Right hindlimb (tissue), 1 donor: ENCODE measurements around the gene AJAP1.

Experiments
- DNase-seq: peaks from one replicate; pipeline ENCODE4 v3.0.0-alpha.2; 2018

The AJAP1 gene

DNA sequence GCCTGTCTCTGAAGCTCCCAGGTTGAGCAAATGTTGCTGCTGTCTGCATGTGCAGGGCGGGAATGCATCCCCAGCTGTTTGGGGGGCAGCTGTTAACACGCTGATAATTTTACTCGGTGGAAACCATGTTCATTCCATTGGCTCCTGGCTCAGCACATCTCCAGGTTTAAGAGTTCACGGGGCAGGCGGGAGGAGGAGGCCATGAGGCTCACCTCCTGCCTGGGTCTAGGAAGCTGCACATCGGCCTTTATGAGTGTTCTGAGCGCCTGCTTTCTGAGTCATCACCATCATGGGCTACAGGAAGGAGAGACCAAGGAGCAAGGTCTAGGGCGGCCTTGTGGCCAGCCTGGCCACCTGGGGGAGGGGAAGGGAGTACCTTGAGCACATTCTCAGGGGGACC is 29.7 kb downstream of the AJAP1 start:
- no peak for DNase-seq

DNA sequence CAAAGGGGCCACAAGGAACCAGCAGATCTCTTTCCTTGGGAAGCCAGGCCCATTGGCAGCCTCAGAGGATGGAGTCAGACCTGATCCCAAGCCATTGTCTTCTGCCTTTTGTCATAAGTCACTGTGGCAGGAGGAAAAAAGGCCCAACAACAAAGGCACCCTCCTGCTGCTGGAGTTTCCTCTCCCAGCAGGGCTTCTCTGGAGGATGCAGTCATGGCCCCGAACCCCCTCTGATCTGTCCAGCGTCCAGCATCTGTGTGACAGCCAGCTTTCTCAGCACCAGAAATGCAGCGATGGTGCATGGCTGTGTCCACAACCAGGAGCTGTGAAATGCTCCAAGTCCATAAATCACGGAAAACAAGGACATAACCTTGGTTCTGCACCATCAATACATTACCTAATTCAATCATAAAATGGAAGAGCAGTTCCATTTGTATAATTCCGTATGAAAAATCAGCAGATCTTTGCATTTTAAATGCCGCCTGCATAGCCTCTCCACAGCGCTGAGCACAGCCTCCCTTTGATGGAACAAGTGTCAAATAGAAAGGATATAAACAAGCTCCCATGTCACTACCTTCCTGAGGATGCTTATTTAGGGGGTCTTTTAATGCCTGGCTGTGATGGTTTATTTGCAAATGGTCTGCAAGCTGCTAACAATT is 30.6 kb downstream of the AJAP1 start:
- no peak for DNase-seq

DNA sequence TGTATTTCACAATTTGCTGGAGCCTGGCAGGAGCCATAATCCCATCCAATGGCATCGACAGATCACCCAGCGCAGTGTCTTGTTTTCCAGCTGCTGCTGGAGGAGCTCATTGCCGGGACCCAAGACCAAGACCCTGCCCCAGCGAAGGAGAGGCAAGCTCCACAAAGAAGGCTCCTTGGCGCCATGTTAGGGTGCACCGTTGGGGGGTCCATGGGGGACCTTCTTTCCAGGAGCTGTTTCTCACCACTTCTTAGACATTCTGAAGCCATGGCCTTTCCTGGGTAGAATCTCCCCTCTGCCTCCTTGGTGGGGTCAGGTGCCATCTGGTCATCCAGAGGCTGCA is 31.1 kb downstream of the AJAP1 start:
- DNase-seq: no peak

DNA sequence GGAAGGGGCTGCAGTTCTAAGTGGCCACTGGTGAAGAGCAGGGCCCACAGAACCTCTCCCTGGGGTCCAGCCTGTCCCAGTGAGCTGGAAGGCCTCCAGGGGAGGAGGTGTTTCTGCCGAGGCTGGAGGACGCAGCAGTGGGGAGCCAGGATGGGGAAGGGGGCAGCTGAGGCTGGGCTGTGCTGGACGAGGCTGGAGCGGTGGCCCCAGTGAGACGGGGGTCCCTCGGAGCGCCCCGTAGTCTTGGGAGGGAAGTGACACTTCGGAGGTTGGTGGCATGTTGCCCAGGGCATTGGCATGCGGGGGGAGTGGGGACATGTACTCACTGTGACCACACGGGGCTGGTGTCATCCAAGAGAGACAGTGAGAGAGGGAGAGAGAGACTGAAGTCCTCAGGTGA is 33.5 kb downstream of the AJAP1 start:
- DNase-seq: no peak

DNA sequence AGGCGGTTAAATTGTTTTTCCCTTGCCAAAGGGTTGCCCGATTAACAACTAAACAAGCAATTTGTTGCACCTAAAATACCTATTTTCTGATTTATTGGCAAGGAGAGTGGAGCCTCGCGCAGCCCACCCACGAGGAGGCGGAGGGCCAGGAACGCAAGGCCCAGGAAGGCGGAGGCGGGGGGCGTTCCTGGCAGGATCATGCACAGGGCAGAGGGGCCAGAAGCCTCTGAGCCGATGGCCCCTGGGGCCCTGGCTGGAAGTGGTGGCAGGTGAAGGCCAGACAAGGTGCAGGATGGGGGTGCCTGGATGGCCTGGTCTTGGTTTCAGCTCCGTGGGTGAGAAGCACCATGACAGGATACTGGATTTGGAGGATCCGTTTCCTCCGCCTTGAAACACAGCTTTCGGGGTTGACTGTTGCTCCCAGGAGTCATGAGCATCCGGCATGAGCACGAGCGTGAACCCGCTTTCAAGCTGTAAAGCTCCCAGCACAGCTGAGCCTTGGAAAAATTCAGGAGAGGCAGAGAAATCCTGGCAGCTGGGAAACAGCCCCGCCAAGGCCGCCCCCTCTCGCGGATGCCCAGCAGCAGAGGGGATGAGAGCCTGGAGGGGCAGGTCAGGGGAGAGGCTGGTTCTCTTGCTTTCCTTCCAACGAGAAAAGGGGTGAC is 35.0 kb downstream of the AJAP1 start:
- DNase-seq: peak; percentile 49

DNA sequence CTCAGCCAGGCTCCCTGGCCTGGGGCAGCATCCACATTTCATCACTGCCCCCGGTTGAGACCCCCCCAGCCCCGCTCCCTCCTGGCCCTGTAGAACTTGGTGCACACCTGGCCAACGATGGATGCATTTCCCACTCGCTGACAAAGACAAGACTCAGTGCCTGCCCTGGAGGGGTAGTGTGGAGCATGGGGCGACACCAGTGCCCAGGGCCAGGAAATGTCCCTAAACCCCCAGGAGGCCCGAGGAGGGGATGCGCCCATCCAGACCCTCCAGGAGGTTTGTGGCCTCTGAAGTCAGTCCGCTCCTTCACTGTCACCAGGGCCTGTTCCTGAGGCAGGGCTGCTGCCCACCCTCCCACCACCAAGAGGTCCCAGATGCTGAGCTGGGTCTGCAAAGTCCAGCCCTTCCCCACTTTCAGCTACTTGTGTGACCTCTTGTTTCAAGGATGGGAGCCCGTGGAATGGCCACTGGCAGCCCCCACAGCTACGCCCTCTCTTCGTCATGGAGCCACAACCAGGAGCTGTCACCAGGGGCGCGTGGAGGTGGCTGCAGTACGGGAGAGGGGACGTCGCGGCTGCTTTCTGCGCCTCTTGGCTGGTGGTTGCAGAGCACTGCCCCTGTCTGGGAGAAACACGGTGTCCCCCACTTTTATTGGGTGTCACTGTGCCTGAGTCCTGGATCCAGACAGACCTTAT is 35.7 kb downstream of the AJAP1 start:
- no peak for DNase-seq

DNA sequence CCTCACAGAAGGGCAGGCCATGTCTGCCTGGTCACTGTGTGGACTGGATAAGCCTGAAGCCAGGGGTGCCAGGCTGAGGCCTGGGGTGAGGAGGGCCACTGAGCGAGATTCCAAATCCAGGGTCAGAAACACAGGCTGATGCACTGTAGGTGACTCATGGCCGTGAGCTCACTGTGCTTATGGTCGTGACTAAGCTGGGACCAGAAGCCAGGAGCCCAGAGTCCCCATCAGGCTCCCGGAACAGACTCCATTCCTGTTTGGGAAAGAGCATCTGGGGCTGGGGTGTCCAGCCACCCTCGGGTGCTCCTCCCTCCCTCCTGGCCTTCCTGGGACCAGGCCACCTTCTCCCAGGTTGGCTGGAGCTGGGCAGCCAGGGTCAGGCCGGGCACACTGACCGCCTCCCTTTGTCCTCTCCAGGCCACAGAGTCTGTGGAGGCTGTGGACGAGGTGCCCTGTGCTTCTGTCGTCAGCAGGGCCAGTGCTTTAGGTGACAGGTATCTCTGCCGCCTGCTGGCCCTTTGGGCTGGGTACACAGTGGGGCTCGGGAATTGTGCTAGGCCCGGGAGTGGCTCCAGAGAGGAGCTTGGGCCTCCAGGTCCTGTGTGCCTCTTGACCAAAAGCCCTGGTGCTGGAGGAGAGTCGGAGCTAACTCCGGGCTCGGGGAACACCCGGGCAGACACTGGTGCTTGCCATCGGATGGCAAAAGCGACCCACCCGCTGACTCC is 36.7 kb downstream of the AJAP1 start:
- no peak for DNase-seq

DNA sequence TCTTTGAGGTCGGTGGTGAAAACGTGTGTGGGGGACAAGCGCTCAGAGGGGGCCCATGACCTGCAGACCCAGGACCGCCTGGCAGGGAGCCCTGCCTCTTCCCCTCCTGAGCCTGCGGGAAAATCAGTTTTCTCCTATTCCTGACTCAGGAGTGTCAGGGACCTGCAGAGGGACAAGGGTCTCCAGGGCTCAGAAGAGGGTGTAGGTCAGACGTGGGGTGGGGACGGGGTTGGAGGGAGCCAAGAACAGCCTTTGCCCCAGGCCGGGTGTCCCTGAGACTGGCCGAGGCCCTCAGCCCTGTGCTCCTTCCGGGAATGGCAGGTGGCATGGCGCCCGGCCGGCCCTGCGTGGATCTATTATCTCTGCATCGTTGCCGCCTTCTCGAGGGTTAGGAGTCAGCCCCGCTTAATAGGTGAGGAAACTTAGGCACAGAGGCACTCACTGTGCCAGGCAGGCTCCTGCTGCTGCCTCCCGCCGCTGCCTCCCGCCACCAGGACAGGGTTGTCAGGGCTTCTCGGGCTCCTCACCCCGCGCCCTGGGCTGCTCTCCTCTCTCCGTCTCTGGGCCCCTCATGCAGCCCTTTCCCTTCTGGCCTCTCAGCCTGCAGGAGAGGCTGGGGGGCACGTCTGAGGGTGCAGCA is 37.5 kb downstream of the AJAP1 start:
- no peak for DNase-seq

DNA sequence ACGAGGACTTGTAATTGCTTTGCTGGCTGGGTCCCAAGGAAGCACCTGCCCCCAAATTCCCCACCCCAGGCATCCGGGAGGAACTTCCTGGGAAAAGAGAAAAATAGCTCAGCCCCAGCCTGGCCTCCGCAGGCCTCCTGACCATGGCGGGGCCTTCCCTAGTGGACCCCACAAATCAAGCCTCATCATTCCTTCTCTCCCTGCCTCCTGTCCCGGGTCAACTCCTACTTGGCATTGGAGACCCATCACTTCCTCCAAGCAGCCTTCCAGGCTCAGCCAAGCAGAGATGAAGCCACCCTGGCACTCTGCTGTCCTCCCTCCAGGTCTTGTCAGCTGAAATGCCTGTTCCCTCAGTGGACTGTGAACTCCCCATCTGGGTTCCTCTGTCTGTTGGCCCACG is 38.0 kb downstream of the AJAP1 start:
- no peak for DNase-seq

DNA sequence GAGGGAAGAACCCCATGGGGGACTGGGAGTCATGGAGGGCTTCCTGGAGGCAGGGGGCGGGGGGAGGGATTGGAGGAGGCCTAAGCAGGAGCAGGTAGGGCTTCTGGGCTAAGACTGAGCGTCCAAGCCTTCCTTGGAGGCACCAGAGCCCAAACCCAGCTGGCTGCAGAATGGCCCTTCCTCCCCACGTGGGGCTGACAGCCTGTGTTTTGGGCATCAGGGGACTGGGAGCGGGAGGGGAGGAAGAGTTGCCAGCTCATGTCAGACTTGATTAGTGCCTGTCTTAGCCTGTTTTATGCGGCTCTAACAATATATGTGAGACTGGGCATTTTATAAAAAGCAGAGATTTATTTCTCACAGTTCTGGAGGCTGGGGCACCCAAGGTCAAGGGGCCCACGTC is 38.9 kb downstream of the AJAP1 start:
- DNase-seq: no peak

DNA sequence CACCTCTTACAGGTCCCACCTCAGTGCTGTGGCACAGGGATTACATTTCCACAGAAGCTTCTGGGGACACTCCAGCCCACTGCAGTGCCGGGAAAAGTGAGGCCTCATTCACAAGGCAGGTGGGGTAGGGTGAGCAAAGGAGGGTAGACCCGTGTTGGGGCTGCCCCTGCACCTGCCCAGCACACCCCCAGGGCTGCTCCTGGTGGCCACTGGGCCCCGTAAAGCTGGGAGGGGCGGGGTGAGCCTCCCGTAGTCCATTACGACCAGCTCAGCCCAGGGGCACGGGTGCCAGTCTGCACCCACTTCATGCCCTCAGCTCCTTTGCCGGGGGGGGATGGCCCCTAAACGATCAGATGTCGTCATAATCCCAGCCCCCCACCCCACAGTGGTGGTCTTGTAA is 39.5 kb downstream of the AJAP1 start:
- DNase-seq: no peak

DNA sequence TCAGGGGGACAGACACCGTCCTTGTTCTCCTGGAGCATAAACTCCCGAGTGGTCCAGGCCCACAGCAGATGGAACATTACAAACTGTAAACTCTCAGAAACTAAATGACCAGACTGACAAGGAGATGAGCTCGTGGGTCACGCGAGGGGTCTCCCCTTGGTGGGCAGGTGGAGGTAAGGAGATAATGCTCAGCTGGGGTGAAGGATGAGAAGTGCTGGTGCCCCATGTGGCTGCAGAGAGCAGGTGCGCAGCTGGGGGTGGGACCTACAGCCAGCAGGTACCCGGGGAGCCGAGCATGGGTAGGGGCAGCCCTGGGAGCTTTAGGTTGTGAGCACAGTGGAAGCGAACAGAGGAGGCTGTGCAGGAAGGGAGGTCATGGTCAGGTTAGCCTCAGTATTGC is 40.1 kb downstream of the AJAP1 start:
- DNase-seq: no peak

DNA sequence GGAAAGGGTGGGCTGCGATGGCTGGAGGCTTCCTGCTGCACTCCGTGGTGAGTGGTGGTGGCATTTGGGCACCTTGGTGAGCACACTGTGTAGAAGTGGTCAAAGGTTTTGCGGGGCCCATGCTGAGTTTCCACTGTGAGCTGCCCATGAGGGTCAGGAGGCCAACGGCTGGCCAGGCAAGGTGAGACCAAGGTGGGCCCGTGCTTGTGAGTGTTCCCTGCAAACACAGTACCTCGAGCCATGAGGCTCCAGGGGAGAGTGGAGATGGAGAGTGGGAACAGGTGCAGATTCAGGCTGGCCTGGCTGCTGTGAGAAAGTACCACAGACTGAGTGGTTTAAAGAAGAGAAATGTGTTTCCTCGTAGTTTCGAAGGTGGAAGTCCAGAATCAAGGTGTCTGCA is 40.8 kb downstream of the AJAP1 start:
- no peak for DNase-seq

DNA sequence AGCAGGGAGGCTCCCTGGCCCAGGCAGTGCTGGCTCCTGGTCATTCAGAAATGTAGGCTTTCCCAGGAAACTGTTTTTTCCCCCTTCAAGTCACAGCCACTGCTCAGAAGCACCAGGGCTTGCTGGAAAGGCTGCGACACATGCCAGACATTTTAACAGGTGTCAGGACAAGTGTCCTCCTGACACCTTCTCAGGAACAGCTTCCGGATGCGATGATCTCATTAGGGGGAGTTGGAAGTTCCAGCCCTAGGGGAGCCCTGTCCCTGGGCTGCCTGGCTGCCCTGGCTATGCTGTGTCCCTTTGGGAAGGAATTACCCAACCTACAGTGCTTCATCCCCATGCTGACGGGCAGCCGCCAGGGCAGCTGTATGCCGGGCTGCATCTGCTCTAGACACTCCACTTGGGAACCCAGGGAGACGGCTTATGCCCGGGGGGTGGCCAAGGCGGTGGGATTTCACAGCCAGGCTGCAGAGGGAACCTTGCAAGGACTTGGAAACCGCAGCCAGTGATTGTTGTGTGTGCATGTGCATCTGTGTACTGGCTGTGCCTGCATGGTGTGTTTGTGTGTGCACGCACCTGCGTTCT is 41.8 kb downstream of the AJAP1 start:
- no peak for DNase-seq

DNA sequence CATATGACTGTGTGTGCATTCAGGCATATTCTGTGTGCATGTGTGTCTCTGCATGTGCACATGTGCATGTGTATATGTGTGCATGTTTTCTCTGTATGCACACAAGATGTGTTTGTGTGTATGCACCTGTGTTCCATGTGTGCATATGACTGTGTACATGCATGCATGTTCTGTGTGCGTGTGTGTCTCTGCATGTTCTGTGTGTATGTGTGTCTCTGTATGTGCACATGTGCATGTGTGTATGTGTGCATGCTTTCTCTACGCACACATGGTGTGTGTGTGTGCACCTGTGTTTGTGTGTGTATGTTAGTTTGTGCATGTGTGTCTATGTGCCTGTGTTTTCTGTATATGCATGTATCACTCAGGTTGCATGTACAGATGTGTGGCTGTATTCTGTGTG is 42.3 kb downstream of the AJAP1 start:
- DNase-seq: no peak

DNA sequence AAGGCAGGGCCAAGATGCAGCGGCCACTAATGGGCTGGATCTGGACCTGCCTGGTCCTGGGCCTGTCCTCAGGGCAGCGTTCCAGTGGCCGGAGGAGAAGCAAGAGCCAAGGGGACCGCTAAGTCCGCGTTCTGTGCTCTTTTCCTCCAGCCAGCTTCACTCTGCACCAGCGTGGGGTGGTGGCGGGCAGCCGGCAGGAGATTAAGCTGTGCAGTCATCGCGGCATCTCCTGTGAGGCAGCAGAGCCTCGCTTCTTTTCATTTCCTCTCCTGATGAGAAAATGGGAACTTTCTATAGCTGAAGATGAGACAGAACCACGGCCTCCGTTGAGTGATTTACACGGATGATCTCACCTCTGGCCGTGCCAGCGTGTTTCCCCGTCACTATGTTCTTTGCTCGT is 43.4 kb downstream of the AJAP1 start:
- no peak for DNase-seq

DNA sequence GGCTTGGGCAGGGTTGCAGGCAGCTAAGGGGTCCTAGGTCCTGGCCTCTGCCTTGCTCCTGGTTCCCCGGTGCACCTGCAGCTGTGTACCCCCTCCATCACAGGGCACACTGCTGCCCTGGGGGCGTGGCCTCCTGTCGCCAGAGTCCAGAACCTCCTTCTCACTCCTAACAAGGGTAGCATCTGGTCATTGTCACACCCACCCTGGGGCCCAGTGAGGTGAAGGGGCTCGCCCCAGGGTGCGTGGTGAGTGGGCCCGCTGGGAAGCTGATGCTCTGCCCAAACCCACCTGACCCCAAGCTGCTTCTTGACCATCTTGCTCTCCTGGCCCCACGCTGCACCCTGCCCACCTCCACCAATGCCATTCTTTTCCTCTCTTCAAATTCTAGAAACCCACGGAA is 44.5 kb downstream of the AJAP1 start:
- DNase-seq: no peak

DNA sequence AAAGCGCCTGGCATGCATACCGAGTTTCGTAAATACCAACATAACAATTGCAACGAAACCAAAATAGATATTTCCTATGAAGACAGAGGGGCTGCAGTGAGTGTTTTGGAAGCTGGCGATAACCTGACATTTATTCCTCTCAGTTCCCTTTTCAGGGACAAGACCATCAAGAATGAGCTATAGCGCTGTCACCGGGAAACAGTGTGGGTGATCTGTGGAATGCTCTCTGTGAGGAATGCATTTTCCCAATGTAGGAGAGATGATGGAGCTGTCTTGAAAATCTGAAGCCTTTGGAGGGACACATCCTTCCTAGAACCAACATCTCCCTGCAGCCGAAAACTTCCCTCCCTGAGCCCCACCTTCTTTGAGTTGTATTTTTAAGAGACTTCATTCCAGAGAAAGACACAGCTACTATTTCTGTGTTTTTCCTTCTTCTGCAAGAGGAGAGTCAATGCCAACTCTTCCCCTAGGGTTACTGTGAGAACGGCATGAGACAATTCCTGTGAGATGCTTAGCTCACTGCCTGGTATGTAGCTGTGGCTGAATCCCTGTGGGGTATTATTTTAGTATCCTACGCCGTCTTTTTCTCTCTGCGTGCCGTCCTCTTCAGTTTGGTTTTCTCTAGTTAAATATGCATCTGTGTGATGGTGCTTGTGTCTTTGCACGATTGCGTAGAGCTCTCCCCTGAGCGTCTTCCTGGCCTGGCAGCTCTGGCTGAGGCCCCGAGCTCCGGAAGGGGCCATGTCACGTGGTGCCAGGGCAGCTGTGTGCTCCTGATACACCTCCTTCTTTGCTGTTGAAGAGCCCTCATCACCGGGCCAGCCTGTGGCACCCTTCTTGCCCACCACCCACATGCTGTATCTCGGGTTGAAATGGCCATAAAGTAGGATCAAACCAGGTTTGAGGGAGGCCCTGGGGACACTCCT is 45.2 kb downstream of the AJAP1 start:
- no peak for DNase-seq

DNA sequence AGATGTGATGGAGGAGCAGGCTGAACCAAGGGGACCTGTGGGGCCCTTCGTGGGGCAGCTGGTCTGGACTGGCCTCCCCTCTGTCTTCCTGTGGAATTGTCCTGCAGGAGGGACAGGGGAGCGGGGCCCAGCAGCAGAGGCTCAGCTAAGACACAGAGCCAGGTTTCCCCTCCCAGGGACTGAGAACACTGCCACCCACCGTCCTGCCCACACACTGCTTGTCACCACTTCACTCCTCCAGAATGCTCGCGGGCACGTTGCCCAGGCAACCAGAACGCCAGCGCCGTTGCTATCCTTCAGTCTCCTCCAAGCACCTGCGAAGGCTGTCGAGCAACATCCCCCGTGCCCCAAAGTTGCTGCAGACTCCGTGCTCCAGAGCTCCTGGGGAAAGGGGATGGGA is 46.4 kb downstream of the AJAP1 start:
- DNase-seq: no peak

DNA sequence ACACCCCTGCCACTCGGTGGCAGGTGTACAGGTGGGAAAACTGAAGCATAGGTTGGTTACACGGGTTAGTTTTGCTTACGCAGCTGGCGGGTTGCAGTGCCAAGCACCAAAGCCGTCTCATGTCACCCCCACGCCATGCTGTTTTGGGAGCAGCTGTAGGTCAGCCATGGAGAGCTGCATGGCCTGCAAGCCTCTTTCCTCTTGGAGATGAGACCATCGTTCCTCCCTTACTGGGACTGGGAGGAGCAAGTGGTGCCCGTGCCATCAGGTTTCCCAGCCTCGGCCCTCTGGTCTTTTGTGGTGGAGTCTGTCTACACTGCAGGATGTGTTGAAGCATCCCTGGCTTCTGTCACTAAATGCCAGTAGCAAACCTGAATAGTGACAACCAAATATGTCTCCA is 46.9 kb downstream of the AJAP1 start:
- no peak for DNase-seq

DNA sequence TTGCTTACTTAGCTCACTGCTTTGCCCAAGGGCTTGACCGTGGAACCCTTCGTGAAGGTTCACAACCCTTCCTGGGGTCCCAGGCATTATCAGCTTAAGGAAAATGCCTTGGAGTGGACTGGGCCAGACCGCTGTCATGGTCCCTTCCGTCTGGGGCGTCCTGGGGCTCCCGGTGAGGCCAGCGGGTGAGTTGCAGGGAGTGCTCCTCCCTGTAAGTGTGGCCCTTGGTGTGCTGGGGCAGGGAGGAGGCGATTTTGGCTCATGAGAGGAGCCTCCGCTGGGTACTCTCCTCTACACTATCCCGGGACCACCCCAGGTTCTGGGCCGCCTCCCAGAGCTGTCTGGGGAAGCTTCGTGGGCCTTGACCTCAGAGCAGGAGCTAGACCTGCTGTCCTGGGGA is 48.1 kb downstream of the AJAP1 start:
- DNase-seq: no peak

DNA sequence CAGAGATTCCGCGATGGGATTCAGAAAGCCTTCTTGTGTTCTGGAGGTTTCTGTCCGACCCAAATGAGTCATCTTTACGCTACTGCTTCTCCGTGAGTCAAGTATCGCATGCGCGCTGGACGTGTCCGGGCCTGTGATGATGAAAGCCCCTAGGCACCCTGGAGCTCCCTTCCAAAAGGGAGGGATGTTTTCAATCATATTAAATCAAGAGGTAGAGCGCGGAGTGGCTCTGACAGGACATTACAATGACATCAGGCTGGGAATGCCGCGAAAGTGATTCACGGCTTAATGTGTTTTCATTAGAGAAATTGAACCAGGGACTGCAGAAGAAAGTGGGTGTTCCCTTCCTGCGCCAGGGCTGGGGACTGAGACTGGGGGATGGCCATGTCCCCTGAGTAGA is 48.5 kb downstream of the AJAP1 start:
- no peak for DNase-seq
